Central memory CD8-positive, alpha-beta T cell (primary cell): ENCODE data around the gene CSAD.
A peak's percentile ranks its signal among the peaks of the same experiment; 100 is the strongest.

ENCODE experiments used
- ATAC-seq: fragments of 150-1000 bp; cut with Tn5 transposase; replicated peaks from 2 replicates; pipeline ENCODE4 v1.10.0; 2022; ENCODE audit warnings: mild to moderate bottlenecking, moderate FRiP score, moderate number of reproducible peaks; ENCODE audit not compliant: poor library complexity, severe bottlenecking; ENCODE audit errors: extremely low read depth
- DNase-seq, 2 donors: peaks; one replicate each; pipeline ENCODE4 v3.0.0; 2021; ENCODE audit warnings: low spot score in 2 of 2
- H3K27ac Mint-ChIP-seq: one replicate; pipeline ENCODE4 v1.8.0; 2022; ENCODE audit warnings: low read depth, mild to moderate bottlenecking, moderate library complexity, mixed read lengths
- H3K27me3 Mint-ChIP-seq: one replicate; pipeline ENCODE4 v1.8.0; 2022; ENCODE audit warnings: mixed read lengths
- H3K36me3 Mint-ChIP-seq: one replicate; pipeline ENCODE4 v1.8.0; 2022; ENCODE audit warnings: mild to moderate bottlenecking, moderate library complexity, mixed read lengths; ENCODE audit not compliant: insufficient read depth
- H3K4me1 Mint-ChIP-seq: one replicate; pipeline ENCODE4 v1.8.0; 2022; ENCODE audit warnings: mixed read lengths
- H3K4me3 Mint-ChIP-seq: one replicate; pipeline ENCODE4 v1.8.0; 2022; ENCODE audit warnings: mild to moderate bottlenecking, moderate library complexity, mixed read lengths
- H3K9me3 Mint-ChIP-seq: one replicate; pipeline ENCODE4 v1.8.0; 2022; ENCODE audit warnings: mixed read lengths

CSAD gene

DNA sequence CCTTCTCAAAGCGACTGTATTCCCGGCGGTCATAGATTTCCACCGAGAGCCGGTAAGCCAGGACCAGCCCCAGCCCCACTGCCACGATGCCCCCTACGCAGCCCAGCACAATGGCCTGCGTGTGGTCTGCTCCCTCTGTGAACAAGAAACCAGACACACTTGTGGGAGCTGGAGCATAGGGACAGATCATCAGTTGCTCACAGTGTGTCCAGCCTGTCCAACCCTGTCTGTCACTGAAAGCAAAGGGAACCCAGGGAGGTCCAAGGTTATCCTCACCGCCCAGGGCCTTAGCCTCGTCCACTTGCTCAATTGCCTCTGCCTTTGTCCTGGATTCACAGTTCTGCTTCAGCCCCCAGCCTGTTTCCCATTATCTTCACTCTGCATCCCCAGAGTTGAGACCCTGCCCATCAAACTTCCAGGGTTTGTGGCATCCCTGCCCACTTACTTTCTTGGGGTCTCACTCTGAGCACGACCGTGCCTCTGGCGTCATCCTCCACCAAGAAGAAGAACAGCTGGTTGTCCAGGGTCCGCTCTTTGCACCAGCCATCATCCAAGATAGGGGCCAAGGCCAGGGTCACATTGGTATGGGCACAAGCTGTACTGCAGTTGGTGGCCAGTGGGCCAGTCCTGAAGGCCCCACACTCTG, 11.3 kb upstream of the CSAD start:
- peaks cover 48% of the 10 kb centered on the region for H3K36me3 Mint-ChIP-seq
- no peak for DNase-seq
- H3K4me1 Mint-ChIP-seq, result peaks cover 26% of the 10 kb centered on the region

DNA sequence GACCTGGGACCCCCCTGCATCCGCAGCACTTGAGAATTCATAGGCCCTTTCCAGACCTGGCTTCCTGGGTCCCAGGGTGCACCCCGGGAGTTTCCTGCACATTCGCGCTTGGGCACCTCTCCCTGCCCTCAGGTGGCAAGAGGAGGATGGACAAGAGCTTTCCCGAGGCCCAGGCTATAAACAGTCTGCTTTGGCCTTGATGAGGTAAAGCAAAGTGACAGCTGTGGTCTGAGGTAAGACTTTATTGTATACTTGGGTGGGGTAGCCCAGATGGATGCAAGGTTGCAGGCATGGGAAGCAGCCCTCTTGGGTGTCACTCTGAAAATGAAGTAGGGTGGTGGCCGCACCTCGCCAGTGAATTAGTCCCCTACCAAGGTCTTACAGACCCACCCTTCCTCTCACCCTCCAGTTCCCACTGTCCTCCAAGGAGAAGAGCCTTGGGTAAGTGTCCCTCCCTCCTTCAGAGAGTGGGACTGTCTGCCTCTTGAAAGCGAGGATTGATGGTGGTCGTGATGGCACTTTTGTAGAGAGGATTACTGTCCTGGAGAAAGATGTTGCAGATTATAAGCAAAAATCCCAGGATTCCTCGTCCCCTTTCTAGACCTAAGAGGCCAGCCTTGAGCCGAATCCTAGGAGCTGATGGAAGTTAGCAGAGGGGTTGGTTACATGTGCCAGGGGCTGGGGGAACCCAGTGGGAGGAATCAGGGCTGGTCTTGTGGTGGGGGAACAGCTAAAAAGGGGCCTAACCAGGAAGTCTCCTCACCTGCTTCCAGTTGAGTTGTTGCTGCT, 10.6 kb upstream of the CSAD start:
- no peak for DNase-seq
- Mint-ChIP-seq H3K36me3 (peaks cover 50% of the 10 kb centered on the region), H3K27ac (no peak overlapping the region), H3K4me3 (no peak overlapping the region), H3K9me3 (no peaks in the 10 kb centered on the region), H3K27me3 (no peaks in the 10 kb centered on the region), H3K4me1 (peaks cover 27% of the 10 kb centered on the region)
- ATAC-seq, result no peak

More for the DNA sequence above, 11.3 kb upstream of the CSAD start:
- H3K9me3 Mint-ChIP-seq, result no peaks in the 10 kb centered on the region
- no peak overlapping the region for H3K4me3 Mint-ChIP-seq
- H3K27ac Mint-ChIP-seq, result no peak overlapping the region
- H3K27me3 Mint-ChIP-seq, result no peaks in the 10 kb centered on the region
- ATAC-seq, result no peak

DNA sequence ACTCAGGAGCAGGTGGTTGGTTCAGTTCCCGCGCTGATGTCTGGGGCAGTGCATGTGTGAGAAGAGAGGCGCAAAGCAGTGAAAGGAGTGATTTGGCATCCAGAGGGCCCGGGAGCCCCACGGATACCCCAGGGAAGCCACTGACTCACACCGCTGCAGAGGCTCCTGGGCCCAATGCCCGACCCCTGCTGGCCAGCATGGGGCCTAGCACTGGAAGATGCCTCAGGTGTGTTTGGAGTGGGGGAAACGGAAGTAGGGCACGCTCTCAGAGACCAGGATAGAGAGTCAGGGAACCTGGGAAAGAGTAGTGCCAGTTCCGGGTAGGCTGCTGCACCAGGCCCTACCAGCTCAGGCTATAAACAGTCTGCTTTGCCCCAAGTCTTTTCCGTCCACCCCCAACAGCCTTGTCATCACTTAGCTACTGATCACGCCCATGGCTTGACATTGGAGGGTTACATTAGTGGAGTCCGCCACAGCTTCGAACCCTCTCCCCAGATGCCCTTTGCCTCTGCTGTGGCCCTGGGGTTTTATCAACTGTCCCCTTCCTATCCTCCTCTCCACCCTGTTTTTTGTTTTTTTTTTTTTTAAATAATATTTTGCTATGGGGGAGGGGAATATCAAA, 9.5 kb upstream of the CSAD start:
- no peak for DNase-seq
- ATAC-seq, result peak; percentile 75
- Mint-ChIP-seq H3K4me3 (no peak overlapping the region), H3K27ac (peak overlapping the region; percentile 73), H3K9me3 (no peaks in the 10 kb centered on the region), H3K4me1 (peaks cover 27% of the 10 kb centered on the region), H3K36me3 (peaks cover 50% of the 10 kb centered on the region), H3K27me3 (no peaks in the 10 kb centered on the region)

DNA sequence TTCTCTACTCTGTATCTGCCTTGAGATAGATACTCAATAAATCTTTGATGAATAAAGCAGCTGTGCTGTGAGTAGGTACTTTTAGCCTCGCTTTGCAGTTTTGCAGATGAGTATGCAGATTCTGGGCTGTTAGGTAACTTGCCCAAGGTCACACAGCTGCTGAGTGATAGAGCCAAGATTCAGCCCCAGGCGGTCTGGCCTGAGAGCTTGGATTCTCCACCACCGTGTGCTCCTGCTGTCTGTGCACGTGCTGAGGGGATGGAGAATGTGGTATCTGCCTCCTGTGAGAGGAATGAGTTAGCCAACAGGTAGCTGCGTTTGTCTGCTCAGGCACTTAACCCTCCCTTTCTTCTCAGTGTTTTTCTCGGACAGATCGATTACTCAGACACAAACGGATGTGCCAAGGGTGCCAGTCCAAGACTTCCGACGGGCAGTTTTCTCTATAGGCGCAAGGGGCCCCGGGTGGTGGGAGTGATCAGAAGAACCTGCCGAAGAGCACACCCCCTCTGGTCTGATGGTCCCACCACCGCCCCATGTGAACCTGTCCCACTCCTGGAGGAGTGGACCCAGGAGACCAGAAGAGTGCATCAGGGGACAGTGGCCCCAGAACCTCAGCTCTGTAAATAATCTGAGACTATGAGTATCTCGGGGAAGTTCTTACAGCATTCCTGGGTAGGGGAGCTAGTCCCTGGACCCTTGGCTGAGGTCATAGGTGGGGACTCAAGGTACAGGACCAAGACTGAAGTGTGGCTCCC, 6.6 kb upstream of the CSAD start:
- Mint-ChIP-seq H3K4me1 (peaks cover 50% of the 10 kb centered on the region), H3K36me3 (peaks cover 39% of the 10 kb centered on the region), H3K9me3 (no peaks in the 10 kb centered on the region), H3K4me3 (no peak overlapping the region), H3K27ac (no peak overlapping the region), H3K27me3 (no peaks in the 10 kb centered on the region)
- DNase-seq (no peak), ATAC-seq (no peak)

DNA sequence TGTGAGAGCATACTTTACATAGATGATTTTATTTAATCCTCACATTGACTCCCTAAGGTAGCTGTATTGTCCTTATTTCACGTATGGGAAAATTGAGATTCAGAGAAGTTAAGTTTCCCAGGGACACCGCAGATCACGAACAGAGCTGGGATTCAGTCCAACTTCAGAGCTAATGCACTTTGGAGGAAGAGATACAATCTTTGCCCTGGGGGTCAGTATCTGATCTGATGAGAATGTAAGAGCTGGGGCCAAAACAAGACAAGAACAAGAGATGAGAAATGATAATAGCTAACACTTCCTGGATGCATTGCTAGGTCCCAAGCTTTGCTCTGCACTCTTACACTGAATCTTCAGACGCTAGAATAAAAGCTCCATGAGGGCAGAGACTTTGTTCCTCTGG, 6.0 kb upstream of the CSAD start:
- H3K9me3 Mint-ChIP-seq, result no peaks in the 10 kb centered on the region
- peaks cover 39% of the 10 kb centered on the region for H3K36me3 Mint-ChIP-seq
- DNase-seq, result no peak
- ATAC-seq, result no peak
- H3K4me3 Mint-ChIP-seq, result no peak overlapping the region
- H3K27ac Mint-ChIP-seq, result no peak overlapping the region
- peaks cover 55% of the 10 kb centered on the region for H3K4me1 Mint-ChIP-seq
- H3K27me3 Mint-ChIP-seq, result no peaks in the 10 kb centered on the region

DNA sequence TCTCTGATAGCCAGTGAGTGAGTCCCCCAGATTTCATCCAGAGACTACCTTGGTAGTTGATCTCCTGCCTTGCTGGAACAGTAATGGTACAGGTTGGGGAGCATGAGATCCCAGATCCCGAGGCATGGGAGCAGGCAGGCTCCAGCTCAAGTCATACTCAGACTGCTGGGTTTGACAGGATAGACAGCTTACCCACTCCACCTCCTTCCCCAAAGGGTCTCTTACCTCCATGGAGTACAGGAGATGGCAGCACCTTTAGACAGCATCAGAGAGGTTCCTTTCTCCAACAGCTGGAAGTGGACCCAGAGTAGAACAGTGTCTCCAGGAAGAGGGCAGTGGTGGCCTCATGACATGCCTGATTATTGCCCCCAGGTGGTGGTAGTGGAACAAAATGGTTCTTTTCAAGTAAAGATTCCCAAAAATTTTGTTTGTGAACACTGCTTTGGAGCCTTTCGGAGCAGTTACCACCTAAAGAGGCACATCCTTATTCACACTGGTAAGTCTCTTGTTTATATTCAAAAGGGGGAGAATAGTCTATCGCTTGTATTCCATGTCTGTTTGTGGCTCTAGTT, 4.9 kb upstream of the CSAD start:
- Mint-ChIP-seq H3K36me3 (peaks cover 38% of the 10 kb centered on the region), H3K4me1 (peaks cover 57% of the 10 kb centered on the region), H3K9me3 (no peaks in the 10 kb centered on the region), H3K27ac (no peak overlapping the region), H3K27me3 (no peaks in the 10 kb centered on the region), H3K4me3 (no peak overlapping the region)
- no peak for ATAC-seq
- no peak for DNase-seq

DNA sequence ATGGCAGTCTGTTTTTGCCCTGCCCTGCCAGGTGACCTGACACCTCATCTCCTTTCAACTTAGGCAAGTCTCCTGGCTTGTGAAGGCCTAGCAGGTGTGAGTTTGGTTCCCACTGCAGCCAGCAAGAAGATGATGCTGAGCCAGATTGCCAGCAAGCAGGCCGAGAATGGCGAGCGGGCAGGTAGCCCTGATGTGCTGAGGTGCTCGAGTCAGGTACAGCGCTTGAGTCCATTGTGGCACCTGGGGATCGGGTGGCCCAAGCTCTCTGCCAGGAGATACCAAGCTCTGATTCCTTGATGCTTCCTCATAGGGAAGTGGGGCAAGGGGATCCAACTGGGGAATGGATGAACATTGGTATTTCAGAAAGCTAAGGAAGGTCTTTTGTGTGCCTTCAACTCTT, 4.1 kb upstream of the CSAD start:
- Mint-ChIP-seq H3K36me3 (peaks cover 42% of the 10 kb centered on the region), H3K27ac (no peak overlapping the region)

DNA sequence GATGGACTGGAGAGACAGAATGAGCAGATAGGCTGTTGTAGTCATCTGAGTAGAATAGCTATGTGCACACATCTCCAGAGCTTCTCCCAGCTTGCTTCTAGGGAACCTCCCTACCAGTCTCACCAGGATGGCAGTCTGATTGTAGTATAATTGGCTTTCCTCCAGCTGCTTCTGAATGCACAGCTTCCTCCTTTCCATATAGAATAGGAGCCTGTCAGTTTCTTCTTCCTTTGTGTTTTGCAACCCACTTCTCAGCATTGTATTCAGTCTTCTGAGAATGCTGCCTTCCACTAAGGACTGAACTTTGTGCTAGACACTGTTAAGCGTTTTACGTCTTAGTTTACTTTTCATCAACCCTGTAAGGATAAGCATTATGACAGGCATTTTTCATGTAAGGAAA, 2.2 kb upstream of the CSAD start:
- no peak for ATAC-seq
- no peaks in the 10 kb centered on the region for H3K27me3 Mint-ChIP-seq
- peaks cover 61% of the 10 kb centered on the region for H3K4me1 Mint-ChIP-seq
- H3K27ac Mint-ChIP-seq, result no peak overlapping the region
- DNase-seq, result no peak
- H3K9me3 Mint-ChIP-seq, result no peaks in the 10 kb centered on the region
- H3K36me3 Mint-ChIP-seq, result peaks cover 44% of the 10 kb centered on the region
- H3K4me3 Mint-ChIP-seq, result peak overlapping the region; percentile 91

More for the DNA sequence above, 4.1 kb upstream of the CSAD start:
- Mint-ChIP-seq H3K27me3 (no peaks in the 10 kb centered on the region), H3K9me3 (no peaks in the 10 kb centered on the region), H3K4me3 (no peak overlapping the region), H3K4me1 (peaks cover 53% of the 10 kb centered on the region)
- ATAC-seq, result no peak
- DNase-seq, result no peak

DNA sequence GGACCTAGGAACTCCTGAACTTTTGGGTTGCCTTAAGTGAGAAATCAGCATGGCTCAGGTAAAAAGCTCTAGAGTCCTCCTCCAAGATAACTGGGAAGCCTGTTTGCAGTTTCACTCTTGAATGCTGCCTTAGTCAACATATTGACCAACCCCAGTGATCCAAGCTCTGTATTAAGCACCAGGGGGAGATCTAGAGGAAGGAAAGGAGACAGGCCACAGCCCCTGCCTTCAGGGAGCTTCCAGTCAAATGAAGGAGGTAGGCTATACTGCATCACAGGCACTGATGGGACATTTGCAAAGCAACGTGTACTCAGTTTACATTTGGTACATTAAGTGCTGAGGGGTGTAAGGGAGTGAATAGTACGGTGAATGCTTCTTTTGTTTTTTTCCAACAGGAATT, 1.2 kb upstream of the CSAD start:
- no peaks in the 10 kb centered on the region for H3K27me3 Mint-ChIP-seq
- ATAC-seq (no peak), DNase-seq (no peak)
- H3K27ac Mint-ChIP-seq, result peak overlapping the region; percentile 93
- H3K9me3 Mint-ChIP-seq, result no peaks in the 10 kb centered on the region
- H3K4me1 Mint-ChIP-seq, result peaks cover 61% of the 10 kb centered on the region
- H3K36me3 Mint-ChIP-seq, result peaks cover 38% of the 10 kb centered on the region
- H3K4me3 Mint-ChIP-seq, result peak overlapping the region; percentile 91

DNA sequence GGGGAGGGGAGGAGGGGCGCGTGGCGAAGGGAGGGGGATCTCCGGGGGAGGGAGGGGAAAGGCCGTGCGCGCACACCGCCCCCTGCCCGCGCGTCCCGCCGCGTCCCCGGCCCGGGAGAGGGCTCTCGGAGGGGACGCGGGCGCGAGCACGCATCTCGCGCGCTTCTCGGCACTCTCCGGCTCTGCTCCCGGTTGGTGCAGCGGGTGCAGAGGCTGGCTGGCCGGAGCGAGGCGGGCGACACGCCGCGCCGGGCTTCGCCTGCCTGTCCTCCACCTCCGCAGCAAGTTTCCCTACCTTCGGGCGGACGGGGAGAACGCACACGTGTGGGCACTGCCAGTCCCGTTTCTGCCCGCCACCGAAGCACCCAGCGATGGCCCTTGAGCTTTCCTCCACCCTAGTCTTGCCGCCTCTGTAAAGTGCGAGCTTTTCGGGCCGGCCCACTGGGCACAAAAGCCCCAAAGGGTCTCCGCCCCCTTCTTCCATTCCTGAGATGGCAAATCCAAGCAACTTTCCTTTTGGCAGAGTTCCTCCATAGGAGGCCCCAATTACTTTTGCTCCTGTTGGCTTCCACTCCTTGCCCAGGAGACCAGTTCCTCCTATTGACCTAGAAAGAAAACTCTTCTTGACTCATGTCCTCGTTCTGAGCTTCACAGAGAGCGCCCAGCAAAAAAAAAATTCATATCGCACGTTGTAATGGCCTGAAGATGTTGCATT, 363 bp upstream of the CSAD start:
- Mint-ChIP-seq H3K9me3 (no peaks in the 10 kb centered on the region), H3K27me3 (no peaks in the 10 kb centered on the region), H3K4me1 (peaks cover 53% of the 10 kb centered on the region), H3K4me3 (peak overlapping the region; percentile 91), H3K27ac (peak overlapping the region; percentile 93), H3K36me3 (peaks cover 29% of the 10 kb centered on the region)
- peak in 1 of 2 donors; percentile 35 for DNase-seq
- peak; percentile 38 for ATAC-seq

DNA sequence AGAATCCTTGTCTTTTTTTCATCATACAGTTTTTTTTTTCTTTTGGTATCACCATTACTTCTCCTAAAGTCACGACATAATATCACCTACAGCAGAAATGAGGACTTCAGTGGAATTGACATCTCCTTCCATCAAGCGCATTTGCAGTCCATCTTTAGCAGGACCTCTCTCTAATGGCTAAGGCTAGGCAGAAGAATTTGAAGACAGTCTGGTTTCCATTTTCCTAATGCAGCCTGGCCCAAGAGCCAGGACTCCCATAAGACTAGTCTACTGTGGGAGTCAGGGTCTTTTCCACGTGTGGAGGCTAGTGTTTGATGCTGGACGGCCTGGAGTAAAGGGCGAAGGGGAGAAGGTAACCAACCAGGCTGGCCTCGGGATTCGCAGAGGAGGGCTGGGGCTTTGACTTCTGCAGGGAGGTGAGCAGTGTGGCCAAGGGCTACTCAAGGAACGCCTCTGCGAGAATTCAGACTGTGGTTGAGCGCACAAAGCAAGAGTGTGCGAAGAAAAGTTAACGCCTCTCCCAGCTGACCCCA, 972 bp downstream of the CSAD start:
- no peaks in the 10 kb centered on the region for H3K27me3 Mint-ChIP-seq
- peak overlapping the region; percentile 91 for H3K4me3 Mint-ChIP-seq
- peaks cover 46% of the 10 kb centered on the region for H3K4me1 Mint-ChIP-seq
- DNase-seq (no peak), ATAC-seq (peak; percentile 3)
- peak overlapping the region; percentile 93 for H3K27ac Mint-ChIP-seq
- peaks cover 22% of the 10 kb centered on the region for H3K36me3 Mint-ChIP-seq
- no peaks in the 10 kb centered on the region for H3K9me3 Mint-ChIP-seq
